NCI-H774 (cell line): ENCODE results near the gene LRRC41.
"Not testable (repeated sequence)": the region's sequence is repeated elsewhere in the genome, so short reads cannot be mapped to it uniquely, and the experiment has no call there.

Experiments
- DNase-seq: peaks from one replicate; lab custom pipeline; 2025; lab: John Stamatoyannopoulos, UW

The LRRC41 gene

GRCh38 chr1:46244656-46245371, 58.6 kb downstream of the LRRC41 start:
- DNase-seq = no peak

GRCh38 chr1:46243831-46244230, 59.6 kb downstream of the LRRC41 start:
- DNase-seq = not testable (repeated sequence)

- DNase-seq = no peak
Measured at GRCh38 chr1:46242918-46243317, 60.5 kb downstream of the LRRC41 start.

GRCh38 chr1:46241733-46242132, 61.7 kb downstream of the LRRC41 start:
- not testable (repeated sequence) for DNase-seq

- not testable (repeated sequence) for DNase-seq
Measured at GRCh38 chr1:46238865-46239264, 64.6 kb downstream of the LRRC41 start.

- DNase-seq = no peak
Measured at GRCh38 chr1:46236882-46237281, 66.5 kb downstream of the LRRC41 start.

- DNase-seq = not testable (repeated sequence)
Measured at GRCh38 chr1:46231231-46231630, 72.2 kb downstream of the LRRC41 start.
